CD4-positive, alpha-beta T cell (primary cell): ENCODE results near the gene NDUFA12. TPM values are rescaled to one million over a fixed set of nuclear protein-coding genes. Genes with fewer than 3 reads are reported as not detected.
"Not testable (repeated sequence)": the region's sequence is repeated elsewhere in the genome, so short reads cannot be mapped to it uniquely, and the experiment has no call there.

ENCODE experiments used
- ATAC-seq: fragments of 200-7000 bp; cut with Tn5 transposase; one replicate; pipeline ENCODE4 v1.10.0; 2022; ENCODE audit warnings: mild to moderate bottlenecking; ENCODE audit not compliant: poor library complexity
- CTCF ChIA-PET: fragments of 350-600 bp; sonication (Branson Sonifier 250); formaldehyde crosslinking; loops from one replicate; lab custom pipeline; 2021; ENCODE audit warnings: antibody characterized with exemption, inconsistent platforms; lab: Charles Lee
- POLR2A ChIA-PET: fragments of 350-600 bp; sonication (Branson Sonifier 250); formaldehyde crosslinking; loops from one replicate; lab custom pipeline; 2021; ENCODE audit warnings: antibody characterized with exemption, inconsistent platforms; lab: Charles Lee
- DNase-seq, 14 experiments: peaks; one replicate each; pipeline ENCODE4 v3.0.0-alpha.2; 2013 to 2020; ENCODE audit warnings: mixed read lengths in 2 of 14
- H3K27ac ChIP-seq, 2 donors: one replicate each; pipeline versions ENCODE4 v1.5.1 to v1.7.0; 2013; ENCODE audit warnings: low read length in 2 of 2, low read depth in 1 of 2, mild to moderate bottlenecking in 1 of 2
- H3K27me3 ChIP-seq, 2 experiments: 1 replicate in 1 of 2; 2 replicates in 1 of 2; pipeline versions ENCODE4 v1.6.1 to v1.7.0; 2013; ENCODE audit warnings: low read length in 2 of 2, control low read depth in 1 of 2, mild to moderate bottlenecking in 1 of 2, moderate library complexity in 1 of 2; ENCODE audit not compliant: insufficient read depth in 2 of 2, control insufficient read depth in 1 of 2
- H3K36me3 ChIP-seq: one replicate; pipeline ENCODE4 v1.6.1; 2013; ENCODE audit warnings: low read length, control low read depth; ENCODE audit not compliant: insufficient read depth
- H3K4me1 ChIP-seq: one replicate; pipeline ENCODE4 v1.6.1; 2013; ENCODE audit warnings: low read length, control low read depth; ENCODE audit not compliant: insufficient read depth
- H3K4me3 ChIP-seq: one replicate; pipeline ENCODE4 v1.5.1; 2013; ENCODE audit warnings: mild to moderate bottlenecking, low read length, moderate library complexity
- H3K9me3 ChIP-seq, 2 experiments: 1 replicate in 1 of 2; 2 replicates in 1 of 2; pipeline versions ENCODE4 v1.6.1 to v1.7.0; 2013; ENCODE audit warnings: low read length in 2 of 2, mild to moderate bottlenecking in 2 of 2, control low read depth in 1 of 2, moderate library complexity in 1 of 2; ENCODE audit not compliant: control insufficient read depth in 1 of 2, insufficient read depth in 1 of 2
- H3K27ac Mint-ChIP-seq: one replicate; pipeline ENCODE4 v1.8.0; 2020; ENCODE audit warnings: mixed read lengths
- H3K27me3 Mint-ChIP-seq: one replicate; pipeline ENCODE4 v1.8.0; 2021; ENCODE audit warnings: mixed read lengths
- H3K36me3 Mint-ChIP-seq: one replicate; pipeline ENCODE4 v1.8.0; 2021; ENCODE audit warnings: low read depth, mixed read lengths
- H3K4me1 Mint-ChIP-seq: one replicate; pipeline ENCODE4 v1.8.0; 2021; ENCODE audit warnings: low read depth, mixed read lengths
- H3K4me3 Mint-ChIP-seq: one replicate; pipeline ENCODE4 v1.8.0; 2020; ENCODE audit warnings: mild to moderate bottlenecking, mixed read lengths
- H3K9me3 Mint-ChIP-seq: one replicate; pipeline ENCODE4 v1.8.0; 2020; ENCODE audit warnings: mixed read lengths
- CTCF ChIP-seq: fragments of 200-600 bp; IDR thresholded peaks from one replicate; pipeline ENCODE4 v1.8.0; 2022; ENCODE audit warnings: antibody characterized with exemption, mild to moderate bottlenecking
- intact Hi-C, 2 experiments: fragments of 100-400 bp; cut with DNase I in 1 of 2; cut with micrococcal nuclease in 1 of 2; formaldehyde crosslinking; loops; one replicate each; pipeline versions ENCODE4 v1.15.1 to v1.9.0; 2023 to 2025; cut with DNase I, micrococcal nuclease
- total RNA-seq, 174 experiments: library from RNA in 2 of 174; stranded (reverse) in 2 of 174; gene quantifications; one replicate each; pipeline ENCODE4 v1.2.3 and lab custom pipeline; 2021 to 2026

Gene NDUFA12
- total RNA-seq, 2 experiments from 2014 or later, result 43.3 to 43.7 TPM

GRCh38 chr12:94994312-94994711, 9.2 kb downstream of the NDUFA12 start:
- Histone ChIP-seq H3K27me3 (no peaks in the 10 kb centered on the region), H3K4me3 (no peak overlapping the region), H3K27ac (no peak overlapping the region), H3K9me3 (no peaks in the 10 kb centered on the region), H3K36me3 (peaks cover 43% of the 10 kb centered on the region), H3K4me1 (peaks cover 20% of the 10 kb centered on the region)
- no peak for TF ChIP-seq CTCF
- no peak for DNase-seq
- H3K4me1 Mint-ChIP-seq, result peaks cover 53% of the 10 kb centered on the region
- H3K9me3 Mint-ChIP-seq, result no peaks in the 10 kb centered on the region
- POLR2A ChIA-PET, result interaction anchor here (2.8 kb wide), 1 partner anchor 9 kb away, joined by 10 read pairs; the partner anchor contains the start of gene NDUFA12
- no peak for ATAC-seq
- no peaks in the 10 kb centered on the region for H3K27me3 Mint-ChIP-seq
- CTCF ChIA-PET, result no interaction called here
- no peak overlapping the region for H3K27ac Mint-ChIP-seq
- peaks cover 79% of the 10 kb centered on the region for H3K36me3 Mint-ChIP-seq
- H3K4me3 Mint-ChIP-seq, result no peak overlapping the region
- intact Hi-C loops, result no loop called here

- peaks cover 78% of the 10 kb centered on the region for H3K36me3 Mint-ChIP-seq
- POLR2A ChIA-PET, result interaction anchor here (2.8 kb wide), 1 partner anchor 10 kb away, joined by 10 read pairs; the partner anchor contains the start of gene NDUFA12
- not testable (repeated sequence) for ATAC-seq
Observed at GRCh38 chr12:94993855-94994254, 9.6 kb downstream of the NDUFA12 start.

GRCh38 chr12:94990222-94990621, 13.3 kb downstream of the NDUFA12 start:
- Histone ChIP-seq H3K27ac (peak overlapping the region in 1 of 2 donors; percentile 67), H3K9me3 (no peaks in the 10 kb centered on the region), H3K4me1 (peaks cover 44% of the 10 kb centered on the region), H3K4me3 (no peak overlapping the region), H3K36me3 (peaks cover 29% of the 10 kb centered on the region), H3K27me3 (no peaks in the 10 kb centered on the region)
- POLR2A ChIA-PET, result interaction anchor here (0.6 to 3.3 kb wide), 3 partner anchors 14 to 728 kb away, joined by 3 to 51 read pairs (median 11); partner anchors contain the start of genes METAP2 and NDUFA12
- no peaks in the 10 kb centered on the region for H3K27me3 Mint-ChIP-seq
- peaks cover 63% of the 10 kb centered on the region for H3K36me3 Mint-ChIP-seq
- CTCF ChIA-PET, result interaction anchor here (0.6 kb wide), 1 partner anchor 235 kb away, joined by 4 read pairs; no protein-coding TSS in a partner anchor
- intact Hi-C loops, result no loop called here
- H3K4me1 Mint-ChIP-seq, result peaks cover 65% of the 10 kb centered on the region
- H3K4me3 Mint-ChIP-seq, result no peak overlapping the region
- no peak for TF ChIP-seq CTCF
- DNase-seq (peak in 2 of 14 experiments; percentile 21 to 36), ATAC-seq (no peak)
- peaks cover 3% of the 10 kb centered on the region for H3K9me3 Mint-ChIP-seq
- peak overlapping the region; percentile 97 for H3K27ac Mint-ChIP-seq

More at GRCh38 chr12:94993855-94994254, 9.6 kb downstream of the NDUFA12 start:
- H3K9me3 Mint-ChIP-seq, H3K27me3 ChIP-seq, H3K4me3 ChIP-seq, intact Hi-C loops, H3K27ac Mint-ChIP-seq, H3K27ac ChIP-seq, DNase-seq, CTCF ChIA-PET, H3K27me3 Mint-ChIP-seq, H3K4me3 Mint-ChIP-seq, H3K9me3 ChIP-seq: not testable (repeated sequence)
- H3K4me1 Mint-ChIP-seq, result peaks cover 53% of the 10 kb centered on the region
- H3K36me3 ChIP-seq, result peaks cover 43% of the 10 kb centered on the region
- peaks cover 24% of the 10 kb centered on the region for H3K4me1 ChIP-seq
